Rectal smooth muscle tissue (tissue), 1 donor: ENCODE data around the gene TMEM151B.

Source experiments
- H3K27ac ChIP-seq: one replicate; pipeline ENCODE4 v1.7.0; 2013; ENCODE audit warnings: low read depth, low read length, inconsistent platforms
- H3K27me3 ChIP-seq: one replicate; pipeline ENCODE4 v1.7.0; 2013; ENCODE audit warnings: low read length; ENCODE audit not compliant: control insufficient read depth, insufficient read depth
- H3K36me3 ChIP-seq: one replicate; pipeline ENCODE4 v1.7.0; 2013; ENCODE audit warnings: low read length; ENCODE audit not compliant: control insufficient read depth, insufficient read depth
- H3K4me1 ChIP-seq: one replicate; pipeline ENCODE4 v1.7.0; 2013; ENCODE audit warnings: low read length; ENCODE audit not compliant: control insufficient read depth, insufficient read depth
- H3K4me3 ChIP-seq: one replicate; pipeline ENCODE4 v1.7.0; 2013; ENCODE audit warnings: low read length
- H3K9ac ChIP-seq: one replicate; pipeline ENCODE4 v1.7.0; 2013; ENCODE audit warnings: low read length

TMEM151B gene

GRCh38 chr6:44275749-44276648 lies 5.7 kb downstream of the TMEM151B start:
- Histone ChIP-seq H3K27me3 (peaks cover 39% of the 10 kb centered on the region), H3K36me3 (no peaks in the 10 kb centered on the region), H3K27ac (no peak overlapping the region), H3K4me1 (no peaks in the 10 kb centered on the region), H3K9ac (no peak overlapping the region), H3K4me3 (peak overlapping the region; percentile 26)

DNA sequence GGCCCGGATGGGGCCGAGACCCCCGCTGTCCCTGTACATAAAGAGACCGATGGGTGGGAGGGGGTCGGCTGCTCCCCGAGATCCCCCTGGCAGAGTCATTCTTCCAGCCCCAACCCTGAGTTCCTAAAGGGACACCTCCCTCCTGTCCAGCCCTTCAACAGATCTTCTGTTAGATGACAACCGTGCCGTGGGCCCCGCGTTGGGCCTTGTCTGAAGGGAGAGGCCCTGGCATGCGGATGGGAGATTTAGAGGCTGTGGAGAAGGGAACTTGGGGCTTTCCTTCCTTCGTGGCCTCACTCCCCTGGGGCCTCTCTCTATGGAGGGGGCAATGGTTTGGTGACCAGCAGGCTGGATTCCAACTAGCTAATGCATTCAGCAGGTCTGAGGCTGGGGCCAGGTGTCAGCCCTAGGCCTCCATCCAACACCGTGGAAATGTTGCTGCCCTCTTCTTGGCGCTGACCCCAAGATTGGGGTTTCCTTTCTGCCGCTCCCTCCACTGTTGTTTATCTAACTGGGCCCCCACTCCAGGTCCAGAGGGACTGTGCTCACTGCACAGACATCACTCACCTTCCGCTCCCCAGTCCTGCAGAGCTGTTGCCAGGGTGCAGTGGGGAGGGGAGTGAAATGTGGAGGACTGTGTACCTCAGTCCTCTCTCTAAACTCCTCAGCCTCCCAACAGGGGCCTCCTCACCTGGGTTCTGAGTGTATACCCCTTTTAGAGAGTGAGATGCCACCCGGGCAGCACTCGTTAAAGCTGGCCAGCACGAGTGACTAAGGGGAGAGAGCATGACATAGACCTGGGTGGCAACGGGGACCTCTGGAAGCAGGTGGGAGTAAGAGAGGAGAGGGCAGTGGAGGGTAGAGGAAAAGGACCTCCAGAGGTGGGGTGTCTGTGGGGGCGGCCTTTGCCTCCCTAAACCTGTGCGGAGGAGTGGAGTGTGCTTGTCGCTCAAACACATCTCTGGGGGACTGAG lies 6.7 kb downstream of the TMEM151B start:
- no peaks in the 10 kb centered on the region for H3K36me3 ChIP-seq
- no peak overlapping the region for H3K27ac ChIP-seq
- no peak overlapping the region for H3K9ac ChIP-seq
- no peak overlapping the region for H3K4me3 ChIP-seq
- peaks cover 33% of the 10 kb centered on the region for H3K27me3 ChIP-seq
- H3K4me1 ChIP-seq = no peaks in the 10 kb centered on the region

DNA sequence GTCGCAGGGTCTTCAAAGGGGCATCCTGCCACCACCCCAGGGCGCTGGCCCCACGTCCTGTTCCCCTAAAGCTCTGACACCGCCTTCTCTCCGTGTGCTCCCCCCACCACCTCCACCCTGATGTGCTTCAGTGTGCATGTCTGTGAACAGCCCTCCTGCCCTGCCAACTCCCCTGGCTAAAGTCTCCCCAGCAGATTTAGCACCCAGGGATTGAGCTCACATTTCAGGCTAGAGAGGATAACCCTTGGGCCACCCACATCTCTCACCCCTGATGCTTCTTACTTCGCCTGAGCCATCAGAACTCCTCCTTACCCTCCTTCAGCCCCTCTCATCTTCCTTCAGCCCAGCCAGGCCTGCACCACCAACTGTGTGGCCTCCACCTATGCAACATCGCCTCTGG lies 7.5 kb downstream of the TMEM151B start:
- H3K27me3 ChIP-seq = peaks cover 28% of the 10 kb centered on the region

DNA sequence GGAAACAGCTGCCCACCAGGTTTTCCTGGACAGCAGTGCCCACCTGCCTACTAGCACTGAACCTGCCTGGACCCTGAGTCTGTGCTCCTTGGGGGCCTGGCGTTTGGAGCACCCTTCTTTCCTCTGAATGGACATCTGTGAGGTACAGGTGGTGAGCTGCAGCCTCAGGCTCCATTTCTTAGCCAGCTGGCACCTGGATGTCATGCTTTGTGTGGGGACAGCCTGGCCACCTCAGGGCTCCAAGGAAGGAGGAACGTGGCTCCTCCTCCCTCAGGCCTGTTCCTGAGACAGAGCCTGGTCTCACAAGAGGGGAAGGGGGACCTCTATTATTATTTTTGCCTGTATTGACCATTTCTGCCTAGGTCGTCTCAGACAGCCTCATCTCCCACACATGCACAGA lies 8.1 kb downstream of the TMEM151B start:
- H3K4me3 ChIP-seq = no peak overlapping the region
- H3K36me3 ChIP-seq = no peaks in the 10 kb centered on the region
- no peaks in the 10 kb centered on the region for H3K4me1 ChIP-seq
- peaks cover 24% of the 10 kb centered on the region for H3K27me3 ChIP-seq
- no peak overlapping the region for H3K27ac ChIP-seq
- H3K9ac ChIP-seq = no peak overlapping the region

More for the DNA sequence above, 7.5 kb downstream of the TMEM151B start:
- H3K4me1 ChIP-seq = no peaks in the 10 kb centered on the region
- no peak overlapping the region for H3K4me3 ChIP-seq
- no peak overlapping the region for H3K27ac ChIP-seq
- H3K9ac ChIP-seq = no peak overlapping the region
- no peaks in the 10 kb centered on the region for H3K36me3 ChIP-seq

DNA sequence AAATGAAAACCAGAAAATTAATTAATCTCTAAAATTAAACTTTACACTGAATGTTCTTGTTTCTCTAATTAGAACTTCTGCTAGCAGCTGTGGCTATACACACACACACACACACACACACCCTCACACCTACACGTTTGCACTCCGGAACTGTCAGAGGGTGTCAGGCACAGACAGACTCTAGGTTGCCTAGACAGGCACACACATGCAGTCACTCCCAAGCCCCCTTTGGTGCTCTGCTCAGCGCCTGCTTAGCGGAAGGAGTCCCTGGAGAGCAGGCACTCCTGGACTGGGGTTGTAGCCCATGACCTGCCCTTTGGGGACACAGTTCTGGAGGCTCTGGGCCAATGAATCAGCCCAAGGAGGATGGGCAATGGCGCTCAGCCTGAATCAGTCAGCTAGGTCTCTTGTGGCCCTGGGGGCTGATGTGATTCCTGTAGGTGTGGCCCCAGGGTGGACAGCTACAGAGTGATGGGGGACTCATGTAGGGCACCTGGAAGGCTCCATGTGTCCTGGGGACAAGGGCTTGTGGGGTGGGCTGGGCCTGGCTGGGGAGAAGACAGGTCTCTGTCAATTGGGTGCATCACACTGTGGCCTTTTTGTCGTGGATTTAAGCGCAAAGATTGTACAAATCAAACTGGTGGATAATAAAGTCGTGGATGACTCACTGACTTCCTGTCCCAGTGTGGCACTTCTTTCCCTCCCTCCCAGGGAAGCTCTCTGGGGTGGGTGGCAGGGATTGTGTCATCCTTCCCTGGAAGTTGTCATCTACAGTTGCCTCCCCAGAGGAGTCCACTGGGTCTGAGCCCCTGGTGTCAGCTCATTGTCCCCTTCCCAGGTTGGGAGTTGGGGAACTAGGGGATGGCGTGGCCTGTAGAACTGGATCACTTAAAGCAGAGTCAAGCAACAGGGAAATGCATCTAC lies 8.8 kb downstream of the TMEM151B start:
- Histone ChIP-seq H3K27ac (no peak overlapping the region), H3K36me3 (no peaks in the 10 kb centered on the region), H3K27me3 (peaks cover 21% of the 10 kb centered on the region), H3K4me1 (no peaks in the 10 kb centered on the region), H3K4me3 (no peak overlapping the region), H3K9ac (no peak overlapping the region)

DNA sequence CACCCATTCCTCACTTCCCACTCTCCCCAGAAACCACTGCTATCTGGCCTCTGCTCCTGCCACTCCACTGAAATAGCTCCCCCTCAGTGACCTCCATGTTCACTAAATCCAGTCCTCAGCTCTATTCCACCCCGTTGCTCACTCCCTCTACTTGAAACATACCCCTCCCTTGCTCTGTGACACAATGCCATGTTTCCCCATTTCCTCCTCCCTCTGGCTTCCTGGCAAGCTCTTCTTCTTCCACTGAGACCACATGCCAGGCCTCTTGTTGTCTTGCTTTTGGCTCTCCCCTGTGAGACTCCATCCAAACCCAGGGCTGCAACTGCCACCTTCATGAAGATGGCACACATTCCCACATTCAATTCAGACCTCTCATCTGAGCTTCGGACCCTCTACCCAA lies 13.9 kb downstream of the TMEM151B start:
- H3K4me1 ChIP-seq = no peaks in the 10 kb centered on the region
- peaks cover 9% of the 10 kb centered on the region for H3K27me3 ChIP-seq
- H3K4me3 ChIP-seq = no peak overlapping the region
- H3K27ac ChIP-seq = no peak overlapping the region
- H3K36me3 ChIP-seq = no peaks in the 10 kb centered on the region
- H3K9ac ChIP-seq = no peak overlapping the region

DNA sequence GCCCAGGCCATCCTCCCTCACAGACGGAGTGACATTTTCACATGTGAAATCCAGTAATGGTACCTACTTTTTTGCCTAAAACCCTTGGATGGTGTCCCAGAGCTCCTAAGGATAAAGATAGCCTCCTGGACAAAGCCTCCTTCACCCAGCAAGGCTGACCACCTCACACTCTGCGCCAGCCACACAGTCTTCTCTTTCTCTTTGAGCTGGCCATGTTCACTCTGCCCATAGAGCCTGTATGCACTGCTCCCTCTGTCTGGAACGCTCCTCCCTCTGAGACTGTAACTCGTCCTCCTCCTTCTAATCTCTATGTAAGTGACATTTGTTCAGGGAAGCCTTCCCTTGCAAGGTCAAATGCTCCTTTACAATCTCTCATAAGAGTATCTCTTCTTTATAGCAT lies 14.6 kb downstream of the TMEM151B start:
- H3K9ac ChIP-seq = no peak overlapping the region
- no peaks in the 10 kb centered on the region for H3K4me1 ChIP-seq
- H3K4me3 ChIP-seq = no peak overlapping the region
- no peaks in the 10 kb centered on the region for H3K36me3 ChIP-seq
- no peak overlapping the region for H3K27ac ChIP-seq
- peaks cover 15% of the 10 kb centered on the region for H3K27me3 ChIP-seq

DNA sequence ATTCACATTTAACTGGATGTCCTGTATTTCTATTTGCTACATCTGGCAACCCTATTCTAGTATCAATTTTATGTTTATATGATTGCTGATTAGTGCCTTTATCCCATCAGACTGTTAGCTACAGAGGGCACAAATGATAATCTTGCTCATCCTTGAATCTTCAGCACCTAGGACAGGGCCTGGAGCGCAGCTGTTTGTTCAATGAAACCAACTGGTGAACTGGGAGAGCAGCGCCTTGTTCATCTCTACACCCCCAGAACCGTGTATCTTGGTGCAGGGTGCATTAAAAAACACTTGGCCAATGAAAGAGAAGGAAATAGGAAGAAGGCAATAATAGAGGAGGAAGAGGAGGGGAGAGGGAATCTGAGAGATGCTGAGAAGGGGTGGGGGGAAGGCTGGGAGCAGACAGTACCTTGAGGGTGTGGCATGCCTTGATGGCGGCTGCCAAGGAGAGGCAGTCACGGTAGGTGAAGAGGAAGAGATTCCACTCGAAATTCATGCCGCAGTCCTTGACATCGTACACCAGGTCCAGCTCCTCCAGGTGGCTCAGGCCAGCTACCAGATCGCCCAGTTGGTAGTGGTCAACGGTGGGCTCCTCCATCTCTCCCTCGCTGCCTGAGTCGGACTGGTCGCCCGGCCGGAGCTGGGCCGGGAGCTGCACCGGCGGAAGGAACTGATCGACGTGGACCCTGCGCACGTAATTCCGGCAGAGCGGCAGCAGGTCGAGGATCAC lies 15.5 kb downstream of the TMEM151B start:
- no peak overlapping the region for H3K9ac ChIP-seq
- no peak overlapping the region for H3K4me3 ChIP-seq
- H3K27me3 ChIP-seq = peaks cover 19% of the 10 kb centered on the region
- no peaks in the 10 kb centered on the region for H3K4me1 ChIP-seq
- H3K36me3 ChIP-seq = no peaks in the 10 kb centered on the region
- H3K27ac ChIP-seq = no peak overlapping the region

DNA sequence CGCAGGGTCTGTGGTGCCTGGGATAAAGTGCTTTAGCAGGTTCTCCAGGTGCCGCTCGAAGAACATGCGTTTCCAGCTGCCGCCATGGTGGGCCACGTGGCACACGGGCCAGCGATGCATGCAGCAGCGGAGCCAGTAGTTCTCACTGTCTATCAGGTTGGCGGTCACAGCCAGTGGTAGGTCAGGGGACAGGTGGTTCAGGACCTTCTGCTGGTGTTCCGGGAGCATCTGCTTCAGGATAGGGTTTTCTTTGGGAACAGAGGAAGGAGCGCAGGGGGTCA lies 16.0 kb downstream of the TMEM151B start:
- Histone ChIP-seq H3K27me3 (peaks cover 20% of the 10 kb centered on the region), H3K27ac (no peak overlapping the region), H3K9ac (no peak overlapping the region), H3K4me1 (no peaks in the 10 kb centered on the region), H3K36me3 (no peaks in the 10 kb centered on the region), H3K4me3 (no peak overlapping the region)

DNA sequence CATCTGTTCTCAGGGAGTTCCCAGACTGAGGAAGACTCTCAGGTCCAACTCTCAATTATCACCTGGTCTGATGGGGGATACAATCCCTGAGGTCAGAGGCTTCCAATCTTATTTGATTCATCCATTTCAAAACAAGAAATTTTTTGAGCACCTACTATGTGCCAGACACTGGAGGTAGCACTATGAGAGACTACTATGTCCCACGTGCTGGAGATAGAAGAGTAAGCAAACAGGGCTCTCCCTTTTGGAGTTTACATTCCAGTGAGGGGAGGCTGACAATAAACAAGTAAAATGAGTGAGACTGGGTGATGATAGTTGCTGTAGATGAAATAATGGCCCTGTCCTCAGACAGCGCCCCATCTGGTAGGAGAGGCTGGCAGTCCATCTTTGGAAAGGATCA lies 16.5 kb downstream of the TMEM151B start:
- Histone ChIP-seq H3K27ac (no peak overlapping the region), H3K9ac (no peak overlapping the region), H3K36me3 (no peaks in the 10 kb centered on the region), H3K4me3 (no peak overlapping the region), H3K4me1 (no peaks in the 10 kb centered on the region), H3K27me3 (peaks cover 23% of the 10 kb centered on the region)

DNA sequence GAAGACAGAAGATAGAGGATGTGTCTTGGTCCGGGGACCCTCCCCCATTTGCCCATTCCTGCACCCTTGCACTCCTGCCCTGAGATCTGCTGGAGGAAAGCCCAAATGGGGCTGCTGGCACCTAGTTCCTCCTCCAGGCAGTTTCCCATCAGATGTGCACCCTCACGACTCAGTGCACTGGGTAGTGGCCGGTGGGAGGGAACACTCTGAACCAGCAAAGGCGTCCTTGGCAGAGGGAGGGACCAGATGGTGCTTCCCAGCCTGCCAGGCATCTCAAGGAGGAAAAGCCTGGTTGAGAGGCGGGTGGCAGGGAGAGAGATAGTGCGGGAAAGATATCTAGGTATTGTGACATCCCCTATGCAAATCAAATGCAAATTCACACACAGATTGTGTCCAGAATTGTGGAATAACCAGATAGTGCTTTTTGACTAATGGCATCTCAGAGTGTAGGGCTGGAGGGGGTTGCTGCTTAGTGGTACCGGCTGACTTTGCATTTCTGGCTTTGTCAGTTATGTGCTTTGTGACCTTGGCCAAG lies 19.5 kb downstream of the TMEM151B start:
- H3K9ac ChIP-seq = no peak overlapping the region
- no peak overlapping the region for H3K27ac ChIP-seq
- H3K4me1 ChIP-seq = no peaks in the 10 kb centered on the region
- no peaks in the 10 kb centered on the region for H3K36me3 ChIP-seq
- no peak overlapping the region for H3K4me3 ChIP-seq
- H3K27me3 ChIP-seq = peaks cover 23% of the 10 kb centered on the region
